ENCODE data around the gene BACH2.

- TF ChIP-seq, protein P1, sequence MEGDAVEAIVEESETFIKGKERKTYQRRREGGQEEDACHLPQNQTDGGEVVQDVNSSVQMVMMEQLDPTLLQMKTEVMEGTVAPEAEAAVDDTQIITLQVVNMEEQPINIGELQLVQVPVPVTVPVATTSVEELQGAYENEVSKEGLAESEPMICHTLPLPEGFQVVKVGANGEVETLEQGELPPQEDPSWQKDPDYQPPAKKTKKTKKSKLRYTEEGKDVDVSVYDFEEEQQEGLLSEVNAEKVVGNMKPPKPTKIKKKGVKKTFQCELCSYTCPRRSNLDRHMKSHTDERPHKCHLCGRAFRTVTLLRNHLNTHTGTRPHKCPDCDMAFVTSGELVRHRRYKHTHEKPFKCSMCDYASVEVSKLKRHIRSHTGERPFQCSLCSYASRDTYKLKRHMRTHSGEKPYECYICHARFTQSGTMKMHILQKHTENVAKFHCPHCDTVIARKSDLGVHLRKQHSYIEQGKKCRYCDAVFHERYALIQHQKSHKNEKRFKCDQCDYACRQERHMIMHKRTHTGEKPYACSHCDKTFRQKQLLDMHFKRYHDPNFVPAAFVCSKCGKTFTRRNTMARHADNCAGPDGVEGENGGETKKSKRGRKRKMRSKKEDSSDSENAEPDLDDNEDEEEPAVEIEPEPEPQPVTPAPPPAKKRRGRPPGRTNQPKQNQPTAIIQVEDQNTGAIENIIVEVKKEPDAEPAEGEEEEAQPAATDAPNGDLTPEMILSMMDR (IDR thresholded peaks at IDR 0.05; ENCODE audit: insufficient read depth, low read length), result no peak
- no peak for TF ChIP-seq POLR2AphosphoS5 (IDR thresholded peaks at IDR 0.05; ENCODE audit: low read depth)
Measured at GRCh38 chr6:90203672-90204071, 93.0 kb downstream of the BACH2 start.
